Activated CD4-positive, alpha-beta memory T cell treated with anti-CD3 and anti-CD28 coated beads for 36 hours (primary cell): ENCODE data around the gene RAD51AP1. TPM values are rescaled to one million over a fixed set of nuclear protein-coding genes. Genes with fewer than 3 reads are reported as not detected.

Source experiments
- CTCF ChIA-PET: fragments of 350-600 bp; sonication (Branson Sonifier 250); formaldehyde crosslinking; loops from one replicate; lab custom pipeline; 2021; ENCODE audit warnings: antibody characterized with exemption, inconsistent platforms; lab: Charles Lee
- POLR2A ChIA-PET: fragments of 350-600 bp; sonication (Branson Sonifier 250); formaldehyde crosslinking; loops from one replicate; lab custom pipeline; 2021; ENCODE audit warnings: antibody characterized with exemption; lab: Charles Lee
- DNase-seq: peaks from one replicate; pipeline ENCODE4 v3.0.0-alpha.2; 2020
- H3K27ac Mint-ChIP-seq: one replicate; pipeline ENCODE4 v1.8.0; 2021; ENCODE audit warnings: mixed read lengths
- H3K27me3 Mint-ChIP-seq: one replicate; pipeline ENCODE4 v1.8.0; 2021; ENCODE audit warnings: mixed read lengths
- H3K36me3 Mint-ChIP-seq: one replicate; pipeline ENCODE4 v1.8.0; 2021; ENCODE audit warnings: mixed read lengths
- H3K4me1 Mint-ChIP-seq: one replicate; pipeline ENCODE4 v1.8.0; 2021; ENCODE audit warnings: low read depth, mixed read lengths
- H3K4me3 Mint-ChIP-seq: one replicate; pipeline ENCODE4 v1.8.0; 2021; ENCODE audit warnings: mild to moderate bottlenecking, mixed read lengths
- H3K9me3 Mint-ChIP-seq: one replicate; pipeline ENCODE4 v1.8.0; 2021; ENCODE audit warnings: mixed read lengths
- intact Hi-C: fragments of 100-400 bp; cut with micrococcal nuclease; formaldehyde crosslinking; loops from one replicate; pipeline ENCODE4 v1.15.1; 2023
- total RNA-seq, 2 experiments: library from RNA; stranded (reverse); gene quantifications; one replicate each; pipeline ENCODE4 v1.2.3, GENCODE V29; 2021

The RAD51AP1 gene
- total RNA-seq, 2 experiments from 2014 or later: 44.6 to 49.7 TPM

GRCh38 chr12:4552191-4552590 lies 13.5 kb downstream of the RAD51AP1 start:
- no peaks in the 10 kb centered on the region for H3K4me1 Mint-ChIP-seq
- intact Hi-C loops: no loop called here
- H3K36me3 Mint-ChIP-seq: peaks cover 33% of the 10 kb centered on the region
- no peaks in the 10 kb centered on the region for H3K9me3 Mint-ChIP-seq
- no peak overlapping the region for H3K27ac Mint-ChIP-seq
- ChIA-PET CTCF (no interaction called here), POLR2A (interaction anchor here (0.6 kb wide), 1 partner anchor 188 kb away, joined by 3 read pairs; no protein-coding TSS in a partner anchor)
- H3K27me3 Mint-ChIP-seq: no peaks in the 10 kb centered on the region
- DNase-seq: no peak
- no peak overlapping the region for H3K4me3 Mint-ChIP-seq

GRCh38 chr12:4553943-4554342 lies 15.3 kb downstream of the RAD51AP1 start:
- Mint-ChIP-seq H3K27ac (no peak overlapping the region), H3K4me1 (no peaks in the 10 kb centered on the region), H3K27me3 (no peaks in the 10 kb centered on the region), H3K4me3 (no peak overlapping the region), H3K9me3 (no peaks in the 10 kb centered on the region), H3K36me3 (peaks cover 26% of the 10 kb centered on the region)
- POLR2A ChIA-PET: no interaction called here
- no peak for DNase-seq
- intact Hi-C loops: no loop called here
- CTCF ChIA-PET: interaction anchor here (0.7 kb wide), 1 partner anchor 152 kb away, joined by 3 read pairs; no protein-coding TSS in a partner anchor

GRCh38 chr12:4555804-4556203 lies 17.1 kb downstream of the RAD51AP1 start:
- no peaks in the 10 kb centered on the region for H3K9me3 Mint-ChIP-seq
- no peak overlapping the region for H3K4me3 Mint-ChIP-seq
- POLR2A ChIA-PET: no interaction called here
- intact Hi-C loops: no loop called here
- peaks cover 15% of the 10 kb centered on the region for H3K36me3 Mint-ChIP-seq
- H3K4me1 Mint-ChIP-seq: no peaks in the 10 kb centered on the region
- no peaks in the 10 kb centered on the region for H3K27me3 Mint-ChIP-seq
- no peak overlapping the region for H3K27ac Mint-ChIP-seq
- DNase-seq: no peak
- CTCF ChIA-PET: no interaction called here

DNA sequence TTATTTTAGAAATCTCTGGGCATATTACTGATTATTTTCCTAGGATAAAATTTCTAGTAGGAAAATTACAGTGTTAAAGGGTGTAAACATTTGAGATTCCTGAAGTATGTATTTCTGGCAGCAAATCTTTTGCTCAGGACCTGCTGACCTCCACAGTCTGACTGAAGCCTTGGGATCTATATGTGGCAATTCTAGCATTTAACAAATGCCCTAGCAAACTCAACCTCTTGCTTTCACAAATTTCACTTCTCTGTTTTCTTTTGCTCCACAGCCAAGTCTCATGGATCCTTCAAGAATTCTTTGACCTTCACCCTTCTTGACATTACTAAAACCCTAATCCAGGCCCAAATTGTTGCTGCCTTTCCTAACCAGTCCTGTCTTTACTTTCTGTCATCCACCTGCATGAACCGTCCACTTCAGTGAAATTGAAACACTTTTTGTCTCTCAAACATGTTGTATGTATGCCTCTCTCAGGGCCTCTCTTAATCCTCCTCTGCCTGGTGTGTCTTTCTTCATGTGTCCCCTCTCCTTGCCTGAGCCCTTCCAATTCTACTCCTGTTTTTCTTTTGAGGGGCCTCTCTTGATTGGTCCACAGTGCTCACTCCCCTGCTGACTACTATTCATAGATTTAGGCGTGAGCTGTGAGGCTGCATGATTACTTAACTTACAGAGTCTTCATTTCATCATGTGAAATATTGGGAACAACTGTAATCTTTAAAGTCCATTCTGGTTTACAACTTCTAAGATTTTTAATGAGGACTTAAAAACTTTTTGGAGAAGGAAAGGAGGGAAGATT lies 18.2 kb downstream of the RAD51AP1 start:
- CTCF ChIA-PET: no interaction called here
- Mint-ChIP-seq H3K4me3 (no peak overlapping the region), H3K4me1 (no peaks in the 10 kb centered on the region), H3K36me3 (peaks cover 14% of the 10 kb centered on the region), H3K9me3 (no peaks in the 10 kb centered on the region), H3K27ac (no peak overlapping the region), H3K27me3 (no peaks in the 10 kb centered on the region)
- DNase-seq: no peak
- intact Hi-C loops: no loop called here
- POLR2A ChIA-PET: no interaction called here

DNA sequence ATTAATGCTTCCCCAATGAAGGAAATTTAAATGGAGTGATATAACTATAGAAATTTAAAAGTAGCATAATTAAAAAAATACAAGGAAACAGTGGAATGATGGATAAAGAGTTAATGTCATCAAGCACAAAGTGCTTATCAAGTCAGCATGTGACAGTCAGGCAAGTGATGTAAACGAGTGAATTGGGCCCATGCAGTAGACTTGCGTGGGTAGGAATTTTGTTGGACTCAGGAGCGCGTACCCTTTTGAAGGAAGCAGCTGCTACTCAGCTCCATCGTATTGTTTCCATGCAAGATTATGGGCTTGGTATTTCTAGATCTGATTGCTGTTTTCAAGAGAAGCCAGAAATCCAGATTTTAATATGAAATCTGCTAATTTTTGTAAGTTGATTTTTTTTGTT lies 18.9 kb downstream of the RAD51AP1 start:
- Mint-ChIP-seq H3K27me3 (no peaks in the 10 kb centered on the region), H3K36me3 (peaks cover 14% of the 10 kb centered on the region), H3K4me3 (no peak overlapping the region), H3K9me3 (no peaks in the 10 kb centered on the region), H3K27ac (no peak overlapping the region), H3K4me1 (no peaks in the 10 kb centered on the region)
- ChIA-PET POLR2A (no interaction called here), CTCF (no interaction called here)
- no peak for DNase-seq
- intact Hi-C loops: no loop called here

- ChIA-PET POLR2A (no interaction called here), CTCF (no interaction called here)
- DNase-seq: no peak
- Mint-ChIP-seq H3K36me3 (peaks cover 13% of the 10 kb centered on the region), H3K4me3 (no peak overlapping the region), H3K27me3 (no peaks in the 10 kb centered on the region), H3K27ac (no peak overlapping the region), H3K4me1 (no peaks in the 10 kb centered on the region), H3K9me3 (no peaks in the 10 kb centered on the region)
- intact Hi-C loops: no loop called here
These were observed 19.5 kb downstream of the RAD51AP1 start for GRCh38 chr12:4558171-4558570.

DNA sequence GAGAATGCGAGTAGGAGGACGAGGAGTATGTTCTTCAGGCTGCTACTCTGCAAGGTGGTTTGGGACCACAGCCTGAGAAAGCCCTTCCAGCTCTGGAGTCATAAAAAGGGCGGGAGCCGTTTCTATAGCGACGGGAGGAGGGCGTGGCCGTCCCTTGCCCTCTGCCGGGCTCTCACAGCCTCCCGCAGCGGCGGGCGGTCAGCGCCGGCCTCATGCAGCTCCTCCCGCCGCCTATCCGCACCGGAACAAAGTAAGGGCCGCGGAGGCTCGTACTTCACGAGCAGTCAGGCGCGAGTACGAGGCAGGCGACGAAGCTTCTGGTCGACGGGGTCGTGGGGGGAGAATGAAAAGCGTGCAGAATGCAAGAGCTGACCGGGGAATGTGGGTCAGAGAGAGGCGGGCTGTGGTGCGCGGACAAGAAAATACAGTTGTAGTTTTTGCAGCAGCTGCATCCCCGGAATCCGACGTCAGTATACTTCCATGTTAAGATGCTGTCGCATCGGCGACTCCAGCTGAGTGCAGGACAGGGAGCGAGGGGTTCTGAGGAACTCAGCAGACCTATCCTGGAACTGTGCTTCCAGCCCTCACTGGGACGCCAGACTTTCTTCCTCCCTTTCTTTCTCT lies 23.5 kb downstream of the RAD51AP1 start, which contains the start of gene DYRK4:
TSS of gene DYRK4 (plus strand) at position 175 of the 624 bp plus-strand sequence. CDS start at position 213, 38 bp downstream.
- H3K27me3 Mint-ChIP-seq: peaks cover 5% of the 10 kb centered on the region

DNA sequence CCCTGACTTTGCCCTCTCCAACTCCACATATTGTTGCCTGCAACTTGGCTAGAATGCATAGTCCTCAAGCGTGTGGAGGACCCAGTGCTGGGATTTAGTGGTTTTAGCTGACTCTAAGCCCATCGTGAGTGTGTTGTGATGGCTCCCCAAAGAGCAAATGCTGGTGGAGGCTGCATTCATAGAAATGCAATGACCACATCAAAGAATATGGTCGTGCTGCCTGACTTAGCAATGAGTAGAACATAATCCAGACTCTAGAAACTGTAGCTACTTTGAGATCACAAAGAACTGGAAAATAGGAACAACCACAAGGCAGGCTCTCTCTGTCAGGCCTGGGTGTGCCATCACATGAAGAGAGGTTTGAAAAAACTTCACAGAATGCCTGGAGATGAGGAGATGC lies 24.6 kb downstream of the RAD51AP1 start:
- H3K4me1 Mint-ChIP-seq: no peaks in the 10 kb centered on the region
- no peak overlapping the region for H3K4me3 Mint-ChIP-seq
- no peak overlapping the region for H3K27ac Mint-ChIP-seq
- H3K27me3 Mint-ChIP-seq: peaks cover 5% of the 10 kb centered on the region
- ChIA-PET POLR2A (no interaction called here), CTCF (no interaction called here)
- H3K9me3 Mint-ChIP-seq: no peaks in the 10 kb centered on the region
- intact Hi-C loops: no loop called here
- no peak for DNase-seq
- peaks cover 2% of the 10 kb centered on the region for H3K36me3 Mint-ChIP-seq

More for the DNA sequence above, 23.5 kb downstream of the RAD51AP1 start, which contains the start of gene DYRK4:
- no peak for DNase-seq
- Mint-ChIP-seq H3K4me1 (no peaks in the 10 kb centered on the region), H3K27ac (no peak within 1 kb of the TSS), H3K36me3 (peaks cover 2% of the 10 kb centered on the region), H3K4me3 (no peak within 1 kb of the TSS), H3K9me3 (no peaks in the 10 kb centered on the region)
- CTCF ChIA-PET: no interaction called here
- POLR2A ChIA-PET: no interaction called here
- intact Hi-C loops: no loop called here

GRCh38 chr12:4564818-4565217 lies 26.1 kb downstream of the RAD51AP1 start:
- peaks cover 5% of the 10 kb centered on the region for H3K27me3 Mint-ChIP-seq

GRCh38 chr12:4566474-4566873 lies 27.8 kb downstream of the RAD51AP1 start:
- intact Hi-C loops: no loop called here
- CTCF ChIA-PET: no interaction called here

More at GRCh38 chr12:4564818-4565217, 26.1 kb downstream of the RAD51AP1 start:
- DNase-seq: no peak
- Mint-ChIP-seq H3K4me1 (no peaks in the 10 kb centered on the region), H3K27ac (no peak overlapping the region), H3K9me3 (no peaks in the 10 kb centered on the region), H3K36me3 (peaks cover 2% of the 10 kb centered on the region), H3K4me3 (no peak overlapping the region)
- ChIA-PET POLR2A (interaction anchor here (0.6 kb wide), 1 partner anchor 57 kb away, joined by 3 read pairs; no protein-coding TSS in a partner anchor), CTCF (interaction anchor here (0.6 kb wide), 1 partner anchor 96 kb away, joined by 3 read pairs; no protein-coding TSS in a partner anchor)
- intact Hi-C loops: no loop called here

GRCh38 chr12:4567073-4567881 lies 28.6 kb downstream of the RAD51AP1 start:
- DNase-seq: no peak
- CTCF ChIA-PET: no interaction called here
- Mint-ChIP-seq H3K4me3 (no peak overlapping the region), H3K36me3 (no peaks in the 10 kb centered on the region), H3K27ac (no peak overlapping the region), H3K27me3 (peaks cover 5% of the 10 kb centered on the region), H3K9me3 (no peaks in the 10 kb centered on the region), H3K4me1 (no peaks in the 10 kb centered on the region)
- POLR2A ChIA-PET: no interaction called here
- intact Hi-C loops: no loop called here

More at GRCh38 chr12:4566474-4566873, 27.8 kb downstream of the RAD51AP1 start:
- no peaks in the 10 kb centered on the region for H3K36me3 Mint-ChIP-seq
- H3K9me3 Mint-ChIP-seq: no peaks in the 10 kb centered on the region
- no peaks in the 10 kb centered on the region for H3K4me1 Mint-ChIP-seq
- no peak overlapping the region for H3K4me3 Mint-ChIP-seq
- DNase-seq: no peak
- peaks cover 5% of the 10 kb centered on the region for H3K27me3 Mint-ChIP-seq
- POLR2A ChIA-PET: no interaction called here
- H3K27ac Mint-ChIP-seq: no peak overlapping the region

GRCh38 chr12:4569261-4569660 lies 30.6 kb downstream of the RAD51AP1 start:
- H3K9me3 Mint-ChIP-seq: no peaks in the 10 kb centered on the region
- ChIA-PET CTCF (no interaction called here), POLR2A (no interaction called here)
- H3K4me3 Mint-ChIP-seq: no peak overlapping the region
- intact Hi-C loops: no loop called here
- H3K27me3 Mint-ChIP-seq: peaks cover 3% of the 10 kb centered on the region
- no peaks in the 10 kb centered on the region for H3K36me3 Mint-ChIP-seq
- H3K27ac Mint-ChIP-seq: no peak overlapping the region
- DNase-seq: no peak
- no peaks in the 10 kb centered on the region for H3K4me1 Mint-ChIP-seq
